Endometrial microvascular endothelial cells (primary cell): Measurements from ENCODE around the gene MSLN. TPM values are rescaled to one million over a fixed set of nuclear protein-coding genes. Genes with fewer than 3 reads are reported as not detected.
"Not testable (repeated sequence)": the region's sequence is repeated elsewhere in the genome, so short reads cannot be mapped to it uniquely, and the experiment has no call there.

Experiments
- in situ Hi-C: cut with HindIII; loops from 2 replicates; pipeline ENCODE4 v1.10.0; 2017; ENCODE audit warnings: low sequenced_read_pairs, low pct_unique_long_range_greater_than_20kb; ENCODE audit errors: inconsistent ontology term
- total RNA-seq: library from RNA; depleted of rRNA; stranded (reverse); fragments of >200 nt; gene quantifications from one replicate; pipeline ENCODE4 v1.2.3, GENCODE V29; 2015; ENCODE audit errors: inconsistent ontology term

The MSLN gene
- total RNA-seq: not detected

DNA sequence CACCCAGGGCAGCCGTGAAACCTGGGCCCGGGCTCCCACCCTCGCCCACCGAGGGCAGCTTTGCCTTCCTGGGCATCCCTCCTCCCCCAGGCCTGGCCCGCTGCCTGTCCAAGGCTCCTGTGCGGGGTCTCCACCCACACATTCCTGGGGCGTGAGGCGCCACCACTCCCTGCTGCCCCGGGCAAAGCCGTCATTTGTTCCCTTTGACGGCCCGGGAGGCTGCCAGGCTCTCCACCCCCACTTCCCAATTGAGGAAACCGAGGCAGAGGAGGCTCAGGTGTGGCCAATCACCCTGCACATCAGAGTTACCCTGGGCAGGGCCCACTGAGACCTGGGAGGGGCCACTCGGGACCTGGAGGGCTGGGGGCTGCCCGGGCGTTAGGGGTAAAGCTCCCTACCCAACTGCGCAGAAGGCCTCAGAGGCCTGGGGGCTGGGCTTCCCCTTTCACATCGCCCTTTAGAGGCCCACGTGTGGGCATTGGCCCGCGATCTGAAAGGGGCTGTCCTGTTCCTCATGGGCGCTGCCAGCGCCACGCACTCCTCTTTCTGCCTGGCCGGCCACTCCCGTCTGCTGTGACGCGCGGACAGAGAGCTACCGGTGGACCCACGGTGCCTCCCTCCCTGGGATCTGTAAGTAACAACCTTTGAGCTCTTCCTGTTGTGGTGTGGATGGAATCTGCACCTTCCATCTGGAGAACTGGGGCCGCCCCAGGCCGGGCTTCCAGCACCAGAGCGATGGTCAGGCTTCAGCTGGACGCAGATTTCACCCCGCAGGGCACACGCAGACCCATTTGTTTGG lies at the start of gene MSLN:
Gene MSLN (plus strand): TSS at position 190 of the 799 bp plus-strand sequence. CDS start 1,947 bp downstream, outside the sequence.
- in situ Hi-C loops: no loop called here

DNA sequence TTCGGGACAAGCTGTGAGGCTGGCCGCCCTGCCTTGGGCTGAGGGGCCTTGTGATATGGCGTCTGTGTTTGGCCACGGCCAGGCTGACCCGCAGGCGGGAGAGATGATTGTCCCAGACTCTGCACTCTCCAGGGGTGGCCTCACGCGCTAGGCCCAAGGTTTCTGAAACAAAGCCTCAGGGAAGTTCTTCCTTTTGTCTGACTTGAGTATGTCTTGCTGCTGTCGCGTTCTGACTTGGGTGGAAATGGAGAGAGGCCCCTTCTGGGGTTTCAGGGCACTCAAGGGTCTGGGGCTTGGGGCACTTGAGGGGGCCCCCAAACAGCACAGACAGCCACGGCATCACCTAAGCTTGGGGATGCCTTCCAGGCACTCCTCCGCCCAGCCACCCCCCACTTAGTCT lies 49.5 kb upstream of the MSLN start:
- in situ Hi-C loops: no loop called here

DNA sequence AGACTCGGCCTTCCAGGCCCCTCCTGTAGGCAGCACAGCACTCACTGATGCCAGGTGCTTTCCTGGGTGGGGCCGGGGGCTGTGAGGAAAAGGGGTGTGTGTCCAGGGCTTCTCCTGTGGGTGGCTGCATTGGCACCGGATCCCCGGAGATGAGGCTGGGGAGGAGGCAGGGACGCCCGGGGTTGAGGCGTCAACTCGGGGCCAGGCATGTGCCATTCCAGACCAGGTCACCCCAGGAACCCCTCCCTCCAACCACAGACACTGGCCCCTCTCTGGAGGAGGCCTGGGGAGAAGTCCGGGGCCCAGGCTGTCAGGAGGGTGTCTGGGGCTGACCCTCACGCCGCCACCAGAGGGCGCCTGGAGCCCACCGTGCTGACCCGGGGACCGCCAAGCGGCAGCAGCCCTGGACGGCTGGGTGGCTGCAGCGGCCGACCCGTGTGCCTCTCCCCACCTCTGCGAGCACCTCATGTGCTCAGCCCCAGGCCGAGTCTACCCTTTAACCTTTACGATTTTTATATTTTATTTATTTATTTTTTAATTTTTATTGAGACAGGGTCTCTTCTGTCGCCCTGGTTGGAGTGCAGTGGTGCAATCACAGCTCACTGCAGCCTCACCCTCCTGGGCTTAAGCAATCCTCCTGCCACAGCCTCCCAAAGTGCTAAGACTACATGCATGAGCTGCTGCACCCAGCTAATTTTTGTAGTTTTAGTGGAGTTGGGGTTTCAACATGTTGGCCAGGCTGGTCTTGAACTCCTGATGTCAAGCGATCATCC lies 48.8 kb upstream of the MSLN start:
- in situ Hi-C loops: no loop called here

DNA sequence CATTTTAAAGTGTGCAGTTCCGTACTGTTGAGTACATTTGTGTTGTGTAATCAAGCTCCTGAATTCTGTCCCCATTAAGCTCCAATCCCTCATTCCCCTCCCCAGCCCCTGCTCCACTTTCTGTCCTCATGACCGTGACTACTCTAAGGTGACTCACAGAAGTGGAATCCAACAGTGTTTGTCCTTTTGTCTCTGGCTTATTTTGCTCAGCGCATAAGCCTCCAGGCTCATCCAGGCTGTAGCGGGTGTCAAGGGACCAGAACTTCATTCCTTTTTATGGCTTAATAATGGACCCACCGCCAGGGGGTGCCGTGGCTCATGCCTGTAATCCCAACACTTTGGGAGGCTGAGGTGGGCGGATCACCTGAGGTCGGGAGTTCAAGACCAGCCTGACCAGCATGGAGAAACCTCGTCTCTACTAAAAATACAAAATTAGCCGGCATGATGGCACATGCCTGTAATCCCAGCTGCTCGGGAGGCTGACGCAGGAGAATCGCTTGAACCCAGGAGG lies 47.7 kb upstream of the MSLN start:
- in situ Hi-C loops: not testable (repeated sequence)

DNA sequence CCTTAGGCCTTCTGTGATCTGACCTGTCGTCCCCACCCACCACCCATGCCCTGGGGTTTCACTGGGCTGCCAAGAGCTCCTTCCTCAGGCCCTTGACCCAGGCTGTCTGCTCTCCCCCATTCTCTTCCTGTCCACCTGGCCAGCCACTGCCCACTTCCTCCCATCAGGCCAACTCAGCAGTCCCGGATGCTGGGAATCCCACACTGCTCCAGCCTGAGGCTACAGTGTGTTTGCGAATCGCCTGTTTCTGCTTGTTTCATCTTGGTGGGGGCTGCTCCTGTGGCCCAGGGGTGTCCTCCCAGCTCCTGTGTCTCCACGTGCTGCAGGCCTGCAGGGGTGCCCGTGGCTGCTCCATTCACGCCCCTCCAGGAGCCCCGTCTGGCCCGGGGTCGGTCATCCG lies 46.5 kb upstream of the MSLN start:
- in situ Hi-C loops: no loop called here

DNA sequence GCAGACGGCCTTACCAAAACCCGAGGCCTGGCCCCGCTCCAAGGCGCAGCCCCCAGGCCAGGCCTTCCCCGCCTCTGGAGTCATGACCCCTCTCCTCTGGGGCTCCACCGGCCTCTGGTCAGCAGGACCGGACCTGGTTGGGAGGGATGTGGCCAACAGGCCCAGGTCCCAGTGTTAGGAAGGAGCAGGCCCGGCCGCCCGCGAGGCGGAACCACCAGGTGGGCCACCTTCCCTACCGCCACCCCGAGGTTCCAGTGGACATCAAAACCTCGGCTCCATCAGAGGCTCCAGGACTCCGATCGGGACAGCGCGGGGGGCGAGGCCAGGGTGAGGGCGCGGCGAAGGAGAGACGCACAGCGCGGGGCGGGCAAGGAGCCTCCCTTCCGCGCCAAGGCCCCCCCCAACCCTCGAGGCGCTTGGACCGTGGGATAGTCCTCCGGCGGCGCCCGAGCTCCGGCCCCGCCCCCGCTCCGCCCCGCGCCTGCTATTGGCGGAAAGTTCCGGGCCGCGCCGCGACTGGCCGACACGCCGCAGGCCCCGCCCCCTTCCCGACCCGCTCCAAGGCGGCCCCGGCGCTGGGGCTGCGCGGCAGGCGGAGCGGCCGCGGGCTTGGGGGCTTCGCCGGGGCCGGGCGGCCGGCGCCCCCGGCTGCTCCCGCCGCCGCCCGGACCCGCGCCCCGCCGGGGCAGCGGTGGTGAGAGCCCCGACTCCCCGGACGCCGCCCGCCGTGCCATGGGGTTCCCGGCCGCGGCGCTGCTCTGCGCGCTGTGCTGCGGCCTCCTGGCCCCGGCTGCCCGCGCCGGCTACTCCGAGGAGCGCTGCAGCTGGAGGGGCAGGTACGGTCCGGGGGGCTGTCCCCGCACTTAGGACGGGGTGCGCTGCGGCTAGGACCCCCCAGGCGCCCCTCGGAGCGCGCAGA lies 45.7 kb upstream of the MSLN start, which contains the start of gene METRN:
Gene METRN (plus strand): TSS at position 561 of the 919 bp plus-strand sequence. CDS start 172 bp downstream, at position 733.
- in situ Hi-C loops: no loop called here

DNA sequence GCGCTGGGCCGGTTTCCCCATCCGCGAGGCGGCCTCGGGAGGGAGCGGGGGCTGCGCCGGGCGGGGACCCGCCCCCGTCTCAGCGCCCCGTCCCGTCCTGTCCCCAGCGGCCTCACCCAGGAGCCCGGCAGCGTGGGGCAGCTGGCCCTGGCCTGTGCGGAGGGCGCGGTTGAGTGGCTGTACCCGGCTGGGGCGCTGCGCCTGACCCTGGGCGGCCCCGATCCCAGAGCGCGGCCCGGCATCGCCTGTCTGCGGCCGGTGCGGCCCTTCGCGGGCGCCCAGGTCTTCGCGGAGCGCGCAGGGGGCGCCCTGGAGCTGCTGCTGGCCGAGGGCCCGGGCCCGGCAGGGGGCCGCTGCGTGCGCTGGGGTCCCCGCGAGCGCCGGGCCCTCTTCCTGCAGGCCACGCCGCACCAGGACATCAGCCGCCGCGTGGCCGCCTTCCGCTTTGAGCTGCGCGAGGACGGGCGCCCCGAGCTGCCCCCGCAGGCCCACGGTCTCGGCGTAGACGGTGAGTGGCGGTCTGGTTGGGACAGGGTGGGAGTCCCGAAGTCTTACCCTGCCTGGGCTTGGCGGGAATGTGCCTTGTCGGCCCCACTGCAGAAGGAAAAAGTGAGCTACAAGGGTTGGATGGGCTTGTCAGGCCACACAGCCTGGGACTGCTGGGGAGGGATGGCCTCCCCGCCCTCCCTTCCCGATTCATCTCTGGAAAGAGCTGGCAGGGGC lies 44.9 kb upstream of the MSLN start:
- in situ Hi-C loops: no loop called here

DNA sequence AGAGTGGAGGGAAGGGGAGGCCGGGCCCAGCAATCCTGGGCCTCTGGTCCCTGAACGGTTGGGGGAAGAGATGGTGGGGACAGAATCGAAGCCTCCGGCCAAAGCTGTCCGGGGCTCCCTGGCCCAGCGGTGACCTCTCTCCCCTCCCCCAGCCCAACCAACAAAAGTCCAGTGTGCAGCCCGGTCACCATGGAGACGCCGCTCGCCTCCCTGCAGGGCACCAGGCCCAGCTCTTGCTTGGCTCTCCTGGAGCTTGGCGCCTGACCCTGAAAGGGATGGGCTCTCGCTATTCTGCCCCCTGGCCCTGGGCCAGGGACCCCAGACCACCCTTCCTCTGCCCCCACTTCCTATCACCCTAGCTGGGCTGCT lies 44.4 kb upstream of the MSLN start:
- in situ Hi-C loops: no loop called here

DNA sequence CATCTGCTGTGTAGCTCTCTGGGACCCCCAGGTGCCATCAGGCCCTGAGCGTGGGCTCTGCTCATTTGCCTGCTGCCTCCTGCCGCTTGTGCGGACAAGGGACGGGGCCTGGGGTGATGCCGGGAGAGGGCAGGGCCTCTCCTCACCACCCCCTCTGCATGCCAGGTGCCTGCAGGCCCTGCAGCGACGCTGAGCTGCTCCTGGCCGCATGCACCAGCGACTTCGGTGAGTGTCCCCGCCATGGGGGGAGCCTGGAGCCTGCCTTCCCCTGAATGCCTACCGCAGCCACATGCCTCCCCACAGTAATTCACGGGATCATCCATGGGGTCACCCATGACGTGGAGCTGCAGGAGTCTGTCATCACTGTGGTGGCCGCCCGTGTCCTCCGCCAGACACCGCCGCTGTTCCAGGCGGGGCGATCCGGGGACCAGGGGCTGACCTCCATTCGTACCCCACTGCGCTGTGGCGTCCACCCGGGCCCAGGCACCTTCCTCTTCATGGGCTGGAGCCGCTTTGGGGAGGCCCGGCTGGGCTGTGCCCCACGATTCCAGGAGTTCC lies 43.7 kb upstream of the MSLN start:
- in situ Hi-C loops: no loop called here

DNA sequence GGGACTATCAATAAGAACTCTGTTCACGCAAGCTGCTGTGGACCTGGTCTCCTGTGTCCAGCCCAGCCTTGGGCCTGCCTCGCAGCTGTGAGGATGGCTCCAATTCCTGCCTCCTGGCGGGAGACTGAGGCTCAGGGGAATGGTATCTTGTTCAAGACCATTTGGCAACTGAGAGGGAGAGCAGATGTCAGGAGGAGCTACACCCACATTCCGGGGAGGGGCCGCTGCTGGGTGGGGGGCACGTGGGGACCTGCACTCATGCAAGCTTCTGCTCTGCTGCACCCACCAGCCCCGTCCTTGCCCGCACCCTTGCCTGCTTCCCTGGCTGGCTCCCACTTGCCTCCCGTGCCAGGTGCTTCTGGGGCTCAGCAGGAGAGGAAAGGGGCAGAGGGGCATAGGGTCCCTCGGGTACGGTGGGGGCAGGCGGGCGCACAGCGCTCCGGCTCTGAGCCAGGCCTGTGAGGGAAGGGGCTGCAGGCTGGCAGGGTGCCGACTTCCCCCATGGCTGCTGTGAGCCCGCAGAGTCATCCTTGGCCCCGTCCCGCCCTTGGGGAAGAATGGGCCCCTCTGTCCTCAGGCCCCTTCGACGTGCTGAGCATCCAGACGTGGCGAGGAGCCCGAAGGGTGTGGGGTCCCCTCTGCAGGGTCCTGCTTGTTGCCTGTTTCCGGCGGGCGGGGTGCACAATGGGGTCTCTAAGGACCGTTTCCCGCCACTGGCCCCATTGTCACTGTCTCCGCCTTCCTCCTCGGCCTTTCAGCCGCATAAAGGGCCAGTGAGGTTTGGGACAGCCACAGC lies 42.9 kb upstream of the MSLN start:
- in situ Hi-C loops: no loop called here

DNA sequence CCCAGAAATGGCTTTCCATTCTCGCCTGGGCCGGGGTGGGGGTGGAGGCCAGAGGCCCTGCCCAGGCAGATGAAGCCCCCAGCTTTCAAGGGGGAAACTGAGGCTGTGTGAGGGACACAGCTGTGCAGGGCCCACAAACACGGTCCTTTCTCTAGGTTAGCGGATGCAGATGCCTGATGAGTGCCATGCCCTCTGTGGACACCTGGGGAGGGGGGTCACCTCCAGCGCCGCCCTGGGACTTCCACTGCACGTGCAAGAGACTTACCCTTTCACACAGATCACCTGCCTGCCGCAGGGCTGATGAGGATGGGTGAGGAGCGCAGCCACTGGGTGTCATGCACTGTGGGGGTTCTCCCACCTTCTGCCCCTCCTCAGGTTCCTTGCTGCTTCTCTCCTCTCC lies 42.1 kb upstream of the MSLN start:
- in situ Hi-C loops: no loop called here

DNA sequence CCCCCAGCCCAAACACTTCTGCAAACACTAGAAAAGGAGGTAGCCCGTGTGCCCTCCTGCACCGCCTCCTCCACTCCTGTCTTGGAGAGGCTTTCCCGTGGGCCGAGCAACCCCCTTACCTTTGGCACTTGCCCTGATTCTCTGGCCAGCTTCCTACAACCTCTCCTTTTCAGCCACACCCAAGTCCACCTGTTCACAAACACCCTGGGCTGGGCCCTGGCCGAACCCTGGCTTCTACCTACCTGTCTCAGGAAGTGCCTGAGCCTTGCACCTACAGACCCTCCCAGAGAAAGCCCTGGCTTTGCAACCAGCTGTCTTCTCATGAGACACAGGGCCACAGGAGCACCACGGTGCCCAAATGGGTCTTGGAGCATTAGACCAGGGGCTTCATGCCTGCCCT lies 41.6 kb upstream of the MSLN start:
- in situ Hi-C loops: no loop called here

DNA sequence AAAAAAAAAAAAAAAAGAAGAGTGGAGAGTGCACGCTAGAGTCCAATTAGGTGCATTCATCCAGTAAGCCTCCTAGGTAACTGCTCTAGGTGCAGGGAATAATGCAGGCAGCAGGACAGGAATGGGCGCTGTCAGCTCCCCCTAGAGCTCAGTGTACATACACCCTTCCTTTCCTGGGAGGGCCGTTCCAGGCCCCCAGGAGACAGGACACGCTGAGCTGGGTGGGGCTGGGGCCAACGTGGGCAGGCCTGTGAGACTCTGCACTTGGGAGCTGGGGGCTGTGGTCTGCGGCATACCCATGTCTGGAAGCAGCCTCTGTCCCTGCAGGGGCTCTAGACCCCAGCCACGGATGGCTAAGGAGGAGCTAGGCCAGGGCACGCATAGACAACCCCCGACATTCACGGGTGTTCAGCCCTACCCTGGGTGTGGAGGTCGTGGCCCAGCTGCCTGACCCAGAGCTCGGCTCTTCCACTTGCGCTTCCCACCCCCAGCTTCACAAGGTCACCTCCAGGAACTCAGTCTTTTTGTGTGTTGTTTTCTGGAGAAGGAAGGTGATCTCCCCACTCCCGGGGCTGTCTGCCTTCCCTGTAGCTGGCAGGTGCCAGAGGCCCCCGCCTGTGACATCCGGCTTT lies 40.6 kb upstream of the MSLN start:
- in situ Hi-C loops: no loop called here

DNA sequence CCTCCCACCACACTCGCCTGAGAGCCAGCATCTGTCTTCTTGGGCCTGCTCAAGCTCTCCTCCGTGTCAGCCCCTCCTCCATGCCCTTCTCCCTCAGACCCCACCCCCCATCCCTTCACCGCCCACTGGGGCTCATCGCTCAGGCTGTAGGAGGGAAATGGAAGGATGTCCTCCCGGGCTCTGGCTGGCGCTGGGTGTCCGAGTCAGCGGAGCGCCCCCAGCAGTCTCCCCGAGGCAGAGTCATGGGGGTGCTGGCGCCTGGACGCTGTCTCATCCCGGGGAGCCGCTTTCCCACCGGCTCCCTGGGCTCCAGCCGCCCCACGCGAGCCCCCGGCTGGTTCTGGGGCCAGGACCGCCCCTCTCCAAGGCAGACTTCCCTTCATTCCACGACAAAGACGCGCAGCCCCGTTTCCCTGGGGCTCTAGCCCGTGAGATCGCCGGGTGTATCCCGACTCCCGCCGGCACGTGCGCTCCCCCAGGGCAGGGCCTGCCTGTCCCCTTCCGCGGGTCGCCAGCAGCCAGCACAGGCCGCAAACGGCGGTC lies 40.0 kb upstream of the MSLN start:
- in situ Hi-C loops: no loop called here

DNA sequence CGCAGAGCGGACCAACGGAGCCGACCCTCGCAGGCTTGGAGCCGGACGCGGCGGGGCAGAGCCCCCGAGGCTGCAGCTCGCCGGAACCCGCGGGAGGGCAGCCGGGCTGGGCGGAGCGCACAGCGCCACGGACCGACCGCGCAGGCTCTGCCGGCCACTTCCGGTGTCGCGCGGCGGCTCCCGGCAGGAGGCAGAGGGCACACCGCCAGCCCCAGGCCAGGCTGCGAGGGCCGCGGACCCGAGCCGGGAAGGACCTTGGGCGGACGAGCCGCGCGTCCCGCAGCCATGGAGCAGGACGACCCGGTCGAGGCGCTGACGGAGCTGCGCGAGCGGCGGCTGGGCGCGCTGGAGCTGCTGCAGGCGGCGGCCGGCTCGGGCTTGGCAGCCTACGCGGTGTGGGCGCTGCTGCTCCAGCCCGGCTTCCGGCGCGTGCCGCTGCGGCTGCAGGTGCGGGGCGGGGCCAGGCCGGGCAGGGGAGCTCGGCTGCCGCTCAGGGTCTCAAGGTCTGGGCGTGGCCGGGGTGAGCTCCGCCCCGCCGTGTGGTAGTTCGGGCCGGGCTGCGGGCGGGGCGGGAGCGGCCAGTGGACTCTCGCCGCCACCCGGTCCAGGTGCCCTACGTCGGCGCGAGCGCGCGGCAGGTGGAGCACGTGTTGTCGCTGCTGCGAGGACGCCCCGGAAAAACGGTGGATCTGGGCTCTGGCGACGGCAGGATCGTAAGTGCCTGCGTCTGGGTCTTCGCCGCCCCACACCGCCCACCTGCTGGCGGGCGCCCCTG lies 39.4 kb upstream of the MSLN start, which contains the start of gene ANTKMT:
Gene ANTKMT (plus strand): TSS at position 157 of the 775 bp plus-strand sequence. CDS start 129 bp downstream, at position 286.
- in situ Hi-C loops: no loop called here
